Measurements from ENCODE around the gene LIX1L.

LIX1L gene

GRCh38 chr1:145957443-145958319 is at the start of gene LIX1L:
TSS of gene LIX1L (minus strand) at chr1:145958017. CDS start at chr1:145957927, 90 bp downstream.
- DNase-seq (ENCODE audit: low read depth) = peak; percentile 86

GRCh38 chr1:146001709-146002108 is 43.9 kb upstream of the LIX1L start:
- DNase-seq (ENCODE audit: low read depth) = no peak

- DNase-seq (ENCODE audit: low read depth) = no peak
Measured at GRCh38 chr1:145999321-146000024, 41.7 kb upstream of the LIX1L start.

GRCh38 chr1:145997718-145998023 is 39.9 kb upstream of the LIX1L start:
- DNase-seq (ENCODE audit: low read depth) = no peak

GRCh38 chr1:145997016-145997717 is 39.4 kb upstream of the LIX1L start:
- DNase-seq (ENCODE audit: low read depth) = no peak

GRCh38 chr1:145996433-145997015 is 38.7 kb upstream of the LIX1L start, which contains the start of gene TXNIP:
TSS of gene TXNIP (minus strand) at chr1:145996579. CDS start at chr1:145996266, 313 bp downstream.
- DNase-seq (ENCODE audit: low read depth) = peak; percentile 84

GRCh38 chr1:145995964-145996432 is 38.2 kb upstream of the LIX1L start:
- DNase-seq (ENCODE audit: low read depth) = no peak

- DNase-seq (ENCODE audit: low read depth) = no peak
Measured at GRCh38 chr1:145995148-145995881, 37.5 kb upstream of the LIX1L start.

- DNase-seq (ENCODE audit: low read depth) = no peak
Measured at GRCh38 chr1:145994391-145995120, 36.7 kb upstream of the LIX1L start.

- DNase-seq (ENCODE audit: low read depth) = no peak
Measured at GRCh38 chr1:145993618-145994390, 36.0 kb upstream of the LIX1L start.

GRCh38 chr1:145992958-145993617 is 35.3 kb upstream of the LIX1L start:
- DNase-seq (ENCODE audit: low read depth) = no peak

- no peak for DNase-seq (ENCODE audit: low read depth)
Measured at GRCh38 chr1:145992502-145992936, 34.7 kb upstream of the LIX1L start.

- no peak for DNase-seq (ENCODE audit: low read depth)
Measured at GRCh38 chr1:145991735-145992412, 34.1 kb upstream of the LIX1L start.

- DNase-seq (ENCODE audit: low read depth) = no peak
Measured at GRCh38 chr1:145990249-145990855, 32.5 kb upstream of the LIX1L start.

GRCh38 chr1:145988773-145989172 is 31.0 kb upstream of the LIX1L start:
- DNase-seq (ENCODE audit: low read depth) = no peak

GRCh38 chr1:145987926-145988325 is 30.1 kb upstream of the LIX1L start:
- no peak for DNase-seq (ENCODE audit: low read depth)

- DNase-seq (ENCODE audit: low read depth) = no peak
Measured at GRCh38 chr1:145986551-145986950, 28.7 kb upstream of the LIX1L start.

All from stimulated activated CD8-positive, alpha-beta memory T cell treated with anti-CD3 and anti-CD28 coated beads, Interleukin-15, amount 100 ng/mL, for 1 hour (primary cell).